ENCODE results near the gene CNDP2.

CNDP2 gene

DNA sequence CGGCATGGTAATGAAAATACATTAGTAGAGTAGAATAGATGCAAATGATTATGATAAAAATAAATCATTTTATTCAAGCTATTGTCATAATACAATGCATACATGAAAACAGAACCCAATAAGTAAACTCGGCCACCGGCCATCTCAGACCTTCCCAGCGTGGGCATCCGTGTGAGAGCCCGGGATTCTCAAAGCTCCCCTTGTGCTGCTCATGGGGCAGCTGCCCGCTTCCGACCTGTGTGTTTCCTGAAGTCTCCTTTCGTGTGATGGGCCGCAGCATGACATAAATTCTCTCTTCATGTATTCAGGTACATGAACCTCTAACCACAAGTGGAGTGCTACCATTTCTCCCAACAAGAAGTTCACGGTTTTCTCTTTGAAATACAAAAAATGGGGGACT, 13.5 kb upstream of the CNDP2 start:
- POLR2A ChIA-PET, result no interaction called here
- TF ChIP-seq, protein P1, sequence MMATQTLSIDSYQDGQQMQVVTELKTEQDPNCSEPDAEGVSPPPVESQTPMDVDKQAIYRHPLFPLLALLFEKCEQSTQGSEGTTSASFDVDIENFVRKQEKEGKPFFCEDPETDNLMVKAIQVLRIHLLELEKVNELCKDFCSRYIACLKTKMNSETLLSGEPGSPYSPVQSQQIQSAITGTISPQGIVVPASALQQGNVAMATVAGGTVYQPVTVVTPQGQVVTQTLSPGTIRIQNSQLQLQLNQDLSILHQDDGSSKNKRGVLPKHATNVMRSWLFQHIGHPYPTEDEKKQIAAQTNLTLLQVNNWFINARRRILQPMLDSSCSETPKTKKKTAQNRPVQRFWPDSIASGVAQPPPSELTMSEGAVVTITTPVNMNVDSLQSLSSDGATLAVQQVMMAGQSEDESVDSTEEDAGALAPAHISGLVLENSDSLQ (IDR thresholded peaks at IDR 0.05), result no peak
- TF ChIP-seq SUZ12 (IDR thresholded peaks at IDR 0.05) (no peak), LEF1 (IDR thresholded peaks at IDR 0.05; ENCODE audit: borderline replicate concordance) (no peak), FOXA1 (IDR thresholded peaks at IDR 0.05) (no peak), ELF4 (IDR thresholded peaks at IDR 0.05) (no peak), L3MBTL2 (conservative IDR thresholded peaks at IDR 0.05) (no peak), ARNT (IDR thresholded peaks at IDR 0.05) (no peak), CTBP1 (IDR thresholded peaks at IDR 0.05; ENCODE audit: borderline replicate concordance) (no peak), NFRKB (IDR thresholded peaks at IDR 0.05) (no peak), FOXK2 (IDR thresholded peaks at IDR 0.05) (no peak), ZNF384 (IDR thresholded peaks at IDR 0.05) (no peak)
- CTCF ChIA-PET, result no interaction called here
- no peak for DNase-seq (ENCODE audit: extremely low spot score)

DNA sequence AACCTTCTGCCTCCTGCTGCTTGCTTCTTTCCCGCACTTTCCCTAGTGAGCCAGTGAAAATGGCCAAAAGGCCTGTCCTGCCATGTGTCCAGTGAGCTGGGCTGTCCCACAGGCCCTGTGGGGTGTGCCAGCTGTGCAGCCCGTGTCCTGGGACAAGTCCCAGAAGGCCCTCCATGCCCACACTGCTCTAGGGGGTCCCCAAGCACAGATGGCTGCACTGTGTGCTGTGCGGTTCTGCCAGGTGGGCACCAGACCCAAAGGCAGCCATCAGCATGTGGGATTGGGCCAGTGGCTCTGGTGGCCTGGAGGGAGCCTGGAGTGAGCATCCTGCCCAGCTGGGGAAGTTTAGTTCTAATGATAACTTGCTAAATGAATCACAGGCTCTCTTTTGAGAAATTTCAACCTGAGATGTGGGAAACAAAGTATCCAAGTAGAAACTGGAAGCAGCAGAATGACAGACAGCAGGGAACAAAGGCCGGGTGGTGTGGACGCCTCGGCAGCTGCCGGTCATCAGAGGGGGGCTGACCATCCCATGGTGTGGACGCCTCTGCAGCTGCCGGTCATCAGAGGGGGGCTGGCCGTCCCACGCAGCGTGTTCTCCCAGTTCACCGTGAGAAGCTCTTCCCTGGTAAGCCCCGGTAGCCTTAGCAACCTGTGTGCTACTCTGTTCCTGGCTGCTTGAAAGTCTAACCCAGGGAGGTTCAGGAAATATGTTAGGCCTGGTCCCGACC, 9.9 kb upstream of the CNDP2 start:
- TF ChIP-seq SUZ12 (IDR thresholded peaks at IDR 0.05) (no peak), LEF1 (IDR thresholded peaks at IDR 0.05; ENCODE audit: borderline replicate concordance) (no peak), ZNF384 (IDR thresholded peaks at IDR 0.05) (no peak), CTBP1 (IDR thresholded peaks at IDR 0.05; ENCODE audit: borderline replicate concordance) (no peak), HDGF (IDR thresholded peaks at IDR 0.05; ENCODE audit: borderline replicate concordance) (no peak), TARDBP (IDR thresholded peaks at IDR 0.05) (no peak), ELF4 (IDR thresholded peaks at IDR 0.05) (no peak), NFRKB (IDR thresholded peaks at IDR 0.05) (no peak), FOXM1 (IDR thresholded peaks at IDR 0.05; ENCODE audit: borderline replicate concordance) (no peak)
- ChIA-PET CTCF (no interaction called here), POLR2A (no interaction called here)
- no peak for DNase-seq (ENCODE audit: extremely low spot score)

DNA sequence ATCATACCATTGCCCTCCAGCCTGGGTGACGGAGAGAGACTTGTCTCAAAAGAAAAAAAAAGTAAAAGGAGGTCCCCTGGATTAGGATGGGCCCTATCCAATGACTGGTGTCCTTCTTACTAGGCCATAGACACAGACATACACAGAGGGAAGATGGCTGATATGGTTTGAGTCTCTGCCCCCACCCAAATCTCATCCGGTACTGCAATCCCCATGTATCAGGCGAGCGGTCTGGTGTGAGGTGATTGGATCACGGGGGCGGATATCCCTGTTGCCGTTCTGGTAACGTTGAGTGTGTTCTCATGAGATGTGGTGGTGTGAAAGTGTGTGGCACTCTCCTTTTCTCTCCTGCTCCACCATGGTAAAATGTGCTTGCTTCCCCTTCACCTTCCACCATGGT, 7.8 kb upstream of the CNDP2 start:
- CTCF ChIA-PET, result no interaction called here
- DNase-seq (ENCODE audit: extremely low spot score), result no peak
- POLR2A ChIA-PET, result no interaction called here
- TF ChIP-seq ARNT (IDR thresholded peaks at IDR 0.05) (no peak), ELF4 (IDR thresholded peaks at IDR 0.05) (no peak), NFRKB (IDR thresholded peaks at IDR 0.05) (no peak), TARDBP (IDR thresholded peaks at IDR 0.05) (no peak), FOXM1 (IDR thresholded peaks at IDR 0.05; ENCODE audit: borderline replicate concordance) (no peak), SUZ12 (IDR thresholded peaks at IDR 0.05) (no peak), SP1 (IDR thresholded peaks at IDR 0.05) (no peak), CTBP1 (IDR thresholded peaks at IDR 0.05; ENCODE audit: borderline replicate concordance) (no peak), LEF1 (IDR thresholded peaks at IDR 0.05; ENCODE audit: borderline replicate concordance) (no peak), FOXA1 (IDR thresholded peaks at IDR 0.05) (no peak), HDGF (IDR thresholded peaks at IDR 0.05; ENCODE audit: borderline replicate concordance) (no peak), L3MBTL2 (conservative IDR thresholded peaks at IDR 0.05) (no peak), BHLHE40 (IDR thresholded peaks at IDR 0.05; ENCODE audit: borderline replicate concordance) (no peak), FOXK2 (IDR thresholded peaks at IDR 0.05) (no peak), ZNF384 (IDR thresholded peaks at IDR 0.05) (no peak)
- TF ChIP-seq, protein P1 (IDR thresholded peaks at IDR 0.05), result no peak

DNA sequence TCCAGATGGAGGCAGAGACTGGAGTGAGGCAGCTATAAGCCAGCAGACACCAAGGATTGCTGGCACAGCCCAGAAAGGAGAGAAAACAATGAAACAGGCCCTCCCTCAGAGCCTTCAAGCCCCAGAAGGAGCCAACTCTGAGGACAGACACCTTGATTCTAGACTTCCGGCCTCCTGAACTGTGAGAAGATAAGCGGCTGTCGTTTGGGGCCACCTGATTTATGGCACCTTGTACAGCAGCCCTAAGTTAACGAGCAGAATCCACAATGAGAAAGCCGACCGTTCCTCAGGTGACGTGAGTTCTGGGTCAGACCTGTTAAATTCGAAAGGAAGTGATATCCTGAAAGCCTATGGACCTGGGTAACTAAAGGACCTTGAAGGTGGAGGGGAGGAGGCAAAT, 7.3 kb upstream of the CNDP2 start:
- TF ChIP-seq ARNT (IDR thresholded peaks at IDR 0.05) (no peak), NFRKB (IDR thresholded peaks at IDR 0.05) (no peak), FOXM1 (IDR thresholded peaks at IDR 0.05; ENCODE audit: borderline replicate concordance) (no peak), TARDBP (IDR thresholded peaks at IDR 0.05) (no peak), FOXK2 (IDR thresholded peaks at IDR 0.05) (no peak), BHLHE40 (IDR thresholded peaks at IDR 0.05; ENCODE audit: borderline replicate concordance) (no peak), ELF4 (IDR thresholded peaks at IDR 0.05) (no peak), SUZ12 (IDR thresholded peaks at IDR 0.05) (no peak), ZNF384 (IDR thresholded peaks at IDR 0.05) (no peak), SP1 (IDR thresholded peaks at IDR 0.05) (no peak), FOXA1 (IDR thresholded peaks at IDR 0.05) (no peak), L3MBTL2 (conservative IDR thresholded peaks at IDR 0.05) (no peak), LEF1 (IDR thresholded peaks at IDR 0.05; ENCODE audit: borderline replicate concordance) (no peak), CTBP1 (IDR thresholded peaks at IDR 0.05; ENCODE audit: borderline replicate concordance) (no peak), HDGF (IDR thresholded peaks at IDR 0.05; ENCODE audit: borderline replicate concordance) (no peak)
- TF ChIP-seq, protein P1 (IDR thresholded peaks at IDR 0.05), result no peak
- POLR2A ChIA-PET, result no interaction called here
- no peak for DNase-seq (ENCODE audit: extremely low spot score)
- CTCF ChIA-PET, result no interaction called here

DNA sequence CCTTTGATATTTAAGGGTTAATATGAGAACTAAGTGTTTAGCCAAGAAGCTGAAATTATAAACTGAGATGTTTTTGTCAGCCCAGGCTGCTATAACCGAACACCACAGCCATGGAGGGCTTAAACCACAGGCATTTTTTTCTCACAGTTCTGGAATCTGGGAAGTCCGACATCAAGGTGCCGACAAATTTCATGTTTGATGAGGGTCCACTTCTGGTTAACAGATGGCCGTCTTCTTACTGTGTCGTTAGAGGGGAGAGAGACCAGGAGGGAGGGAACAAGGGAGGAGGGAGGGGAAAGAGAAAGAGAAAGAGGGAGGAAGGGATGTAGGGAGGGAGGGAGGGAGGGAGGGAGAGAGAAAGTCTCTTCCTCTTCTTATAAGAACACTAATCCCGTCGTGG, 6.5 kb upstream of the CNDP2 start:
- ChIA-PET POLR2A (no interaction called here), CTCF (no interaction called here)
- DNase-seq (ENCODE audit: extremely low spot score), result no peak
- TF ChIP-seq SUZ12 (IDR thresholded peaks at IDR 0.05) (no peak), LEF1 (IDR thresholded peaks at IDR 0.05; ENCODE audit: borderline replicate concordance) (no peak)

DNA sequence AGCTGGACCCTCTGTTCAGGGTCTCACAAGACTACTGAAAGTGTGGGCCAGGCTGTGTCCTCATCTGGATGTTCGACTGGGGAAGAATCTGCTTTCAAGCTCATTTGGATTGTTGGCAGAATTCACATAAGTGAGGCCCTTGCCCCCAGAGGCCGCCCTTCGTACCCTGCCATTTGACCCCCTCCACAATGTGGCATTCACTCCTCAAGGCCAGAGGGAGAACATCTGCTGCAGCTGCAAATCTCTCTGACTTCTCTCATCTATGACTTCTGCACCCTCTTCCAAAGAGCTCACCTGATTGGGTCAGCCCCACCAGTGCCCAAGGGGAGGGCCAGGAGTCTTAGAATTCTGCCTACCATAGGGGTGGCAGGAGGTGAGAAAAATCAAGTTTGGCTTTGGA, 3.9 kb upstream of the CNDP2 start:
- ChIA-PET CTCF (interaction anchor here (0.8 kb wide), 1 partner anchor 15 kb away, joined by 3 read pairs; no protein-coding TSS in a partner anchor), POLR2A (no interaction called here)
- TF ChIP-seq BHLHE40 (IDR thresholded peaks at IDR 0.05; ENCODE audit: borderline replicate concordance), result no peak
- TF ChIP-seq ZNF384 (IDR thresholded peaks at IDR 0.05), result no peak
- no peak for TF ChIP-seq SUZ12 (IDR thresholded peaks at IDR 0.05)
- no peak for TF ChIP-seq NFRKB (IDR thresholded peaks at IDR 0.05)
- no peak for TF ChIP-seq ELF4 (IDR thresholded peaks at IDR 0.05)
- TF ChIP-seq CTBP1 (IDR thresholded peaks at IDR 0.05; ENCODE audit: borderline replicate concordance), result no peak
- TF ChIP-seq FOXK2 (IDR thresholded peaks at IDR 0.05), result no peak
- no peak for DNase-seq (ENCODE audit: extremely low spot score)
